COR-L47 (cell line): ENCODE measurements around the gene CENPH.
"Not testable (repeated sequence)": the region's sequence is repeated elsewhere in the genome, so short reads cannot be mapped to it uniquely, and the experiment has no call there.

ENCODE experiments used
- DNase-seq: peaks from one replicate; lab custom pipeline; 2025; lab: John Stamatoyannopoulos, UW

The CENPH gene

GRCh38 chr5:69252437-69252836 is 63.1 kb downstream of the CENPH start:
- DNase-seq = no peak

DNA sequence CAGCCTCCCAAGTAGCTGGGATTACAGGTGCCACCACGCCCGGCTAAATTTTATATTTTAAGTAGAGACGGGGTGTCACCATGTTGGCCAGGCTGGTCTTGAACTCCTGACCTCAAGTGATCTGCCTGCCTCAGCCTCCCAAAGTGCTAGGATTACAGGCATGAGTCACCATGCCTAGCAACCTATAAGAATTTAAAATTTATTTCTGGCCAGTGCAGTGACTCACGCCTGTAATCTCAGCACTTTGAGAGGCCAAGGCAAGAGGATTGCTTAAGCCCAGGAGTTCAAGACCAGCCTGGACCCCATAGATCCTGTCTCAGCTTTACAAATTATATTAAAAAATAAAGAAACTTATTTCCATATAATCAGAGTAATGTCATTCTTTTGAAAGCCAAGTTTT is 66.6 kb downstream of the CENPH start:
- not testable (repeated sequence) for DNase-seq

GRCh38 chr5:69257577-69257976 is 68.2 kb downstream of the CENPH start:
- no peak for DNase-seq
